NK-92 treated with Interleukin-12 subunit alpha and Interleukin-12 subunit beta, amount 100 ng/mL, for 24 hours (cell line): ENCODE data around the gene IGSF6.
"Not testable (repeated sequence)": the region's sequence is repeated elsewhere in the genome, so short reads cannot be mapped to it uniquely, and the experiment has no call there.

Experiments
- DNase-seq: peaks from one replicate; lab custom pipeline; 2025; lab: John Stamatoyannopoulos, UW

IGSF6 gene

GRCh38 chr16:21653571-21653970, 1.2 kb upstream of the IGSF6 start:
- no peak for DNase-seq

- DNase-seq, result no peak
These were observed 893 bp downstream of the IGSF6 start for GRCh38 chr16:21651515-21651914.

GRCh38 chr16:21650521-21650920, 1.9 kb downstream of the IGSF6 start:
- no peak for DNase-seq

GRCh38 chr16:21649826-21650406, 2.5 kb downstream of the IGSF6 start:
- not testable (repeated sequence) for DNase-seq

GRCh38 chr16:21647562-21648164, 4.7 kb downstream of the IGSF6 start:
- no peak for DNase-seq

- DNase-seq, result peak; percentile 70
These were observed 5.5 kb downstream of the IGSF6 start for GRCh38 chr16:21646721-21647561.

- DNase-seq, result no peak
These were observed 6.3 kb downstream of the IGSF6 start for GRCh38 chr16:21646091-21646490.

DNA sequence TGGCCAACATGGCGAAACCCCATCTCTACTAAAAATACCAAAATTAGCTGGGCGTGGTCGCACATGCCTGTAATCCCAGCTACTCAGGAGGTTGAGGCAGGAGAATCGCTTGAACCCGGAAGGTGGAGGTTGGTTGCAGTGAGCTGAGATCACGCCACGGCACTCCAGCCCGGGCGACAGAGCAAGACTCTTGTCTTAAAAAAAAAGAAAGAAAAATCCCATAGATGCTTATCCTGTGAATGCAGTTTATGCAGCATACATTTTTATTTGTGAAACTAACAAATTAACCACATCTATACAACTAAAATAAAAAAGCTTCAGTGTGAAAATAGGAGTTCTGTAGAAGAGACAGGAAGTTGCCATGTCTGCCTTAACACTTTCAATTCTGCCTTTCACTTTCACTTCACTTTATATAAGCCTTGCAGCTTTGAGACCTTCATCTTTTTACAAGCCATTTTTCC, 7.1 kb downstream of the IGSF6 start:
- peak; percentile 27 for DNase-seq

DNA sequence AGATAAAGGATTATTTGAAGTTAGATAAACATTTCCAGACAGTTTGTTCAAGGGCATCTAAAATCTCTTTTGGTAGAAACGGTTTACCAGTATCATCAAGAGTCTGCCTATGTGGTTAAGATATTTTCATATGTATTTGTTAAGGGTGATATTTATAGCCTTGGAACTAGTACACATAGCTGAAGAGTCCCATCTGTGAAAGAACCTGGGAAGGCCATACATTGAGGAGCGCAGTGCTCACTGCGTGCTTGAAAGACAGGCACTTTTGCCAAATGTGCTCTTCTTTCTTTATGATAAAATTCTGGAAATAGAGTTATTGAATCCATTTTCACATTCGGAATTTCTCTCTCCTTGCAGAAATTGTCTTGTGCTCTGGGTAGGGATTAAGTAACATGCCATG, 7.7 kb downstream of the IGSF6 start:
- no peak for DNase-seq

DNA sequence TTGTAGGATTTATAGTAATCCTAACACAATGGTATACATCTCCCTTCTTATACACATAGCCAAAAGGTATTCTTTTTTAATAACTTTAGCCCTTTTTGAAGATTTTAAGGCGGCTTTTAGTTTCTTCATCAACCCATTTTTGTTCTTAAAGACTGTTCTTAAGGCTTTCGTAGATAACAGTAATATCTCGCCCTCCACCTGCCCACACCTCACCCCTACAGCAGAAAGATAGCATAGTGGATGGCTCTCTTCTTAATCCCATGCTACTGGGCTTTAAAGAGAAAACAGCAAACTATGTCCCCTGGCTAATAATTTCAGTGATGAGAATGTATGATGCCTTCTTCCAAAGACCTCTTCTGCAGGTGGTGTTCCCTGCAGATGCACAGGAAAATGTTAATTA, 8.6 kb downstream of the IGSF6 start:
- DNase-seq, result no peak

DNA sequence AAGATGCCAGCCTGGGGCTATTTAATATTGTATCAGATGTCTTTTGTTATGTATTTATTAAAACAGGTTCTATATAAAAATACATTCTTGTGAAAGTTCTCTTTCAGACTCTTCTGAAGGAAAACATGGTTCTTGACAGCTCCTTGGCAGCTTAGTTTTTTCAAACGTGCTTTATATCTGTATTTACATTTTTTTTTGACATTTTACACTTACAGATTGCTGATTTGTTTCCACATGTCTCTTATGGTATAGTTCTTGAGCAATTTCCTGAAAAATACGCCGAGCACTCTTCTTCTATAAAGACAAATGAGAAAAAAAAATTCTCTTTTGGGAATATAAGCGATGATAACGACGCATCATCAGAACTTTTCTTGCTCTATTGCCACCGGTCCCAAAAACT, 9.5 kb downstream of the IGSF6 start:
- no peak for DNase-seq

DNA sequence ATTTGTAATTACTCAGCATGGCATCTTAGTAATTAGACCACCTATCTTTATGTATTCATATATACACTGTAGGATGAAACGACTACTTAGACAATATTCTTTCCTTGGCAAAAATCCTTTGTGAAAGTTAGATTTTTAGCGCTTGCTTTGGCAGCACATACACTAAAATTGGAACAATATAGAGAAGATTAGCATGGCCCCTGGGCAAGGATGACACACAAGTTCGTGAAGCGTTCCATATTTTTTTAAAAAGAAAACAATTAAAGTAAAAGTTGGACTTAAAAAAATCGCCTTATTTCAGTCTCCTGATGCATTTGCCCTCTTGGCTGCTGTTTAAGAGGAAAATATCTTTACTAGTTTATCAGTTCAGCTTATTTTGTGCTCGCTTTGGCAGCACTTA, 10.5 kb downstream of the IGSF6 start:
- no peak for DNase-seq

GRCh38 chr16:21639493-21639892, 12.9 kb downstream of the IGSF6 start:
- DNase-seq, result no peak

- DNase-seq, result no peak
These were observed 13.8 kb downstream of the IGSF6 start for GRCh38 chr16:21638573-21638975.

- DNase-seq, result no peak
These were observed 15.1 kb downstream of the IGSF6 start for GRCh38 chr16:21637032-21637968.

DNA sequence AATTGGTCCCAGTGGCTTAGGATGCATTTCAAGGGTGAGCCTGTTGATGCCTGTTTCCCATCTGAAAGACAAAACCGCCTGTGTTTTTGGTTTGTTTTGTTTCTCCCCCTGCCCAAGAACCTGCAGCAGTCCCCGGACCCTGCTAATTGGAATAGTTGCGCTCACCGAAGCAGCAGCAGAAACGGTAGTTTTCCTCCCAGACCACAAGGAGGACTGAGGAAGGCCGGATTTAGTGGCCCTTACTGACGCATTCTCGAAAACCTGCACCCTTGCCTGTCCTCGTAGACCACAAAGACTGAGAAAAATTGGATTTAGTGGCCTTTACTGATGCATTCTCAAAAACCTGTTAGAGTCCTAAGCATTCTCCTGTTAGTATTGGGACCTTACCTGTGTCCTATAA, 16.7 kb downstream of the IGSF6 start:
- not testable (repeated sequence) for DNase-seq

DNA sequence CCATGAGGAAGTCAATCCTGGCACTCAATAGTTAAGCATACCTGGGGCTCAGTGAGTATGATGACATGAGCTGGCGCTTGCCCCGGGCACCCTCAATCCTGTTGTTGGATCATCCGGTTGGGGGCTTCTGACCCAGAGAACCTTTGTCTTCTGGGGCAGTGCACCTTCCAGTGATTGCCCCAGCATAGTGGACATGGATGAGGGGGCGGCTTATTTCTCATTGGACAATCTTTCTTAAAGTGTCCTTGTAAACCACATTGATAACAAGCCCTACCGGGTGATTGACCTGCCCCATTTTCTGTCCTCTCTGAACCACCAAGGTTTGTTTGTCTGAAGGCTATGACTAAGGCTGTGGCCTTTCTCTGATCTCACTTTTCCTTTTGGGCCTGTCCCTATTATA, 18.2 kb downstream of the IGSF6 start:
- no peak for DNase-seq

- not testable (repeated sequence) for DNase-seq
These were observed 20.3 kb downstream of the IGSF6 start for GRCh38 chr16:21631951-21632575.

- not testable (repeated sequence) for DNase-seq
These were observed 21.0 kb downstream of the IGSF6 start for GRCh38 chr16:21631376-21631775.

DNA sequence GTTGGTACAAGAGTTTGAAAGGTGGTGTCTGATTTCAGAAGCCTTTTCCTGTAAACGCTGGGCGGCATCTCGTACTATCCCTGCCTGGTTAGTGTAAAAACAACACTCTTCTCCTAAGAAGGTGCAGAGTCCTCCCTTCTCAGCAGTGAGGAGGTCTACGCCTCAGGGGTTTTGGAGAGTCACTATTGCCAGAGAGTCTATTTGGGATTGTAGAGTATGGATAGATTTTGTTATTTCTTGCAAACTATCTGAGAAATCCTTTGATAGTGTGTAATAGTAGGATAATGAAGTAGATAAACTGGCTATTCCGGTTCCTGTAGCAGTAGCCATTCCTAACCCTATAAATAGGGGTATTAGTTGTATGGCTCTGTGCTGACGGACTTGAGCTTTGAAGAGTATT, 21.5 kb downstream of the IGSF6 start:
- not testable (repeated sequence) for DNase-seq
